Uterus (tissue), 2 donors: ENCODE results near the gene AKAP7.

Experiments
- POLR2A ChIP-seq, 2 donors: fragments of 450-650 bp; IDR thresholded peaks; one replicate each; pipeline ENCODE4 v1.6.1; 2016; ENCODE audit warnings: antibody characterized with exemption in 2 of 2, mild to moderate bottlenecking in 1 of 2, moderate library complexity in 1 of 2
- TF ChIP-seq, protein P1 (sequence below), 4 experiments: fragments of 200-600 bp in 2 of 4; fragments of 450-650 bp in 2 of 4; sonication (generic) in 2 of 4; IDR thresholded peaks; one replicate each; pipeline ENCODE4 v1.5.1; 2016 to 2019; ENCODE audit warnings: antibody characterized with exemption in 4 of 4, mild to moderate bottlenecking in 2 of 4, moderate library complexity in 1 of 4

- TF ChIP-seq POLR2A (IDR thresholded peaks at IDR 0.05) = no peak
- TF ChIP-seq, protein P1, sequence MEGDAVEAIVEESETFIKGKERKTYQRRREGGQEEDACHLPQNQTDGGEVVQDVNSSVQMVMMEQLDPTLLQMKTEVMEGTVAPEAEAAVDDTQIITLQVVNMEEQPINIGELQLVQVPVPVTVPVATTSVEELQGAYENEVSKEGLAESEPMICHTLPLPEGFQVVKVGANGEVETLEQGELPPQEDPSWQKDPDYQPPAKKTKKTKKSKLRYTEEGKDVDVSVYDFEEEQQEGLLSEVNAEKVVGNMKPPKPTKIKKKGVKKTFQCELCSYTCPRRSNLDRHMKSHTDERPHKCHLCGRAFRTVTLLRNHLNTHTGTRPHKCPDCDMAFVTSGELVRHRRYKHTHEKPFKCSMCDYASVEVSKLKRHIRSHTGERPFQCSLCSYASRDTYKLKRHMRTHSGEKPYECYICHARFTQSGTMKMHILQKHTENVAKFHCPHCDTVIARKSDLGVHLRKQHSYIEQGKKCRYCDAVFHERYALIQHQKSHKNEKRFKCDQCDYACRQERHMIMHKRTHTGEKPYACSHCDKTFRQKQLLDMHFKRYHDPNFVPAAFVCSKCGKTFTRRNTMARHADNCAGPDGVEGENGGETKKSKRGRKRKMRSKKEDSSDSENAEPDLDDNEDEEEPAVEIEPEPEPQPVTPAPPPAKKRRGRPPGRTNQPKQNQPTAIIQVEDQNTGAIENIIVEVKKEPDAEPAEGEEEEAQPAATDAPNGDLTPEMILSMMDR (IDR thresholded peaks at IDR 0.05) = no peak
Observed at GRCh38 chr6:131258816-131259476, 123.7 kb downstream of the AKAP7 start.
